WTC11 (cell line): Measurements from ENCODE around the gene CDCA4. TPM values are rescaled to one million over a fixed set of nuclear protein-coding genes. Genes with fewer than 3 reads are reported as not detected.

Experiments used
- ATAC-seq: fragments of 200-7000 bp; cut with Tn5 transposase; 2 replicates; pipeline ENCODE4 v1.10.0; 2021; ENCODE audit warnings: mild to moderate bottlenecking, moderate library complexity
- CTCF ChIA-PET: fragments of 300-600 bp; sonication (Branson Sonifier 250); formaldehyde crosslinking; loops from one replicate; lab custom pipeline; 2021; ENCODE audit warnings: antibody characterized with exemption; lab: Charles Lee
- POLR2A ChIA-PET: fragments of 350-600 bp; sonication (Branson Sonifier 250); formaldehyde crosslinking; loops from one replicate; lab custom pipeline; 2021; ENCODE audit warnings: antibody characterized with exemption; lab: Charles Lee
- DNase-seq: peaks from one replicate; pipeline ENCODE4 v3.0.0; 2021; ENCODE audit warnings: low spot score
- H3K27ac Mint-ChIP-seq: 2 replicates; pipeline ENCODE4 v1.8.0; 2021; ENCODE audit warnings: mixed read lengths
- H3K27me3 Mint-ChIP-seq: 2 replicates; pipeline ENCODE4 v1.8.0; 2021; ENCODE audit warnings: low read depth, mild to moderate bottlenecking, moderate library complexity, mixed read lengths
- H3K36me3 Mint-ChIP-seq: 2 replicates; pipeline ENCODE4 v1.8.0; 2021; ENCODE audit warnings: mixed read lengths
- H3K4me1 Mint-ChIP-seq: 2 replicates; pipeline ENCODE4 v1.8.0; 2022; ENCODE audit warnings: mixed read lengths
- H3K4me3 Mint-ChIP-seq: 2 replicates; pipeline ENCODE4 v1.8.0; 2021; ENCODE audit warnings: mild to moderate bottlenecking, moderate library complexity, mixed read lengths
- H3K9me3 Mint-ChIP-seq: 2 replicates; pipeline ENCODE4 v1.8.0; 2021; ENCODE audit warnings: mixed read lengths
- AFF4 ChIP-seq: sonication (generic); formaldehyde crosslinking; IDR thresholded peaks from 2 replicates; pipeline ENCODE4 v1.8.1; 2023; ENCODE audit warnings: mild to moderate bottlenecking, missing genetic modification reagents, borderline replicate concordance
- CREB1 ChIP-seq: sonication (generic); formaldehyde crosslinking; IDR thresholded peaks from 2 replicates; pipeline ENCODE4 v1.8.0; 2023; ENCODE audit warnings: mild to moderate bottlenecking, missing genetic modification reagents
- CREM ChIP-seq: sonication (generic); formaldehyde crosslinking; IDR thresholded peaks from 2 replicates; pipeline ENCODE4 v1.8.1; 2022; ENCODE audit warnings: mild to moderate bottlenecking, missing genetic modification reagents, moderate library complexity
- E2F1 ChIP-seq: sonication (generic); formaldehyde crosslinking; IDR thresholded peaks from 2 replicates; pipeline ENCODE4 v1.8.0; 2022; ENCODE audit warnings: mild to moderate bottlenecking, missing genetic modification reagents
- FOXJ3 ChIP-seq: sonication (generic); formaldehyde crosslinking; IDR thresholded peaks from 2 replicates; pipeline ENCODE4 v1.9.0; 2021; ENCODE audit warnings: missing genetic modification reagents, mild to moderate bottlenecking, borderline replicate concordance
- MXD4 ChIP-seq: fragments of 250-450 bp; sonication (Bioruptor Pico); IDR thresholded peaks from 2 replicates; pipeline ENCODE4 v1.8.0; 2021; ENCODE audit warnings: mild to moderate bottlenecking, moderate library complexity, borderline replicate concordance
- OVOL2 ChIP-seq: fragments of 250-450 bp; sonication (Bioruptor Pico); IDR thresholded peaks from 2 replicates; pipeline ENCODE4 v1.9.0; 2021; ENCODE audit warnings: mild to moderate bottlenecking, borderline replicate concordance
- RORB ChIP-seq: fragments of 250-450 bp; sonication (Bioruptor Pico); IDR thresholded peaks from 2 replicates; pipeline ENCODE4 v1.9.0; 2021; ENCODE audit warnings: mild to moderate bottlenecking
- SMAD4 ChIP-seq: sonication (generic); formaldehyde crosslinking; IDR thresholded peaks from 2 replicates; pipeline ENCODE4 v1.8.0; 2022; ENCODE audit warnings: mild to moderate bottlenecking, missing genetic modification reagents
- STAT6 ChIP-seq: sonication (generic); formaldehyde crosslinking; conservative IDR thresholded peaks from 2 replicates; pipeline ENCODE4 v1.8.1; 2023; ENCODE audit warnings: mild to moderate bottlenecking, low read depth, missing genetic modification reagents, moderate library complexity
- ZNF425 ChIP-seq: fragments of 250-450 bp; sonication (Bioruptor Pico); conservative IDR thresholded peaks from 2 replicates; pipeline ENCODE4 v1.9.0; 2021; ENCODE audit warnings: mild to moderate bottlenecking
- total RNA-seq: library from RNA; stranded (reverse); gene quantifications from 3 replicates; pipeline ENCODE4 v1.2.3, GENCODE V29; 2021
- TF ChIP-seq, protein P1 (sequence below): sonication (generic); formaldehyde crosslinking; IDR thresholded peaks from 2 replicates; pipeline ENCODE4 v1.8.0; 2022; ENCODE audit warnings: mild to moderate bottlenecking, missing genetic modification reagents

The CDCA4 gene
- total RNA-seq, 1 experiment from 2014 or later: 63.3 TPM

- TF ChIP-seq E2F1 (CRISPR knock-in tag): no peak
These were observed 22.8 kb upstream of the CDCA4 start (continued) for GRCh38 chr14:105043641-105044040.

DNA sequence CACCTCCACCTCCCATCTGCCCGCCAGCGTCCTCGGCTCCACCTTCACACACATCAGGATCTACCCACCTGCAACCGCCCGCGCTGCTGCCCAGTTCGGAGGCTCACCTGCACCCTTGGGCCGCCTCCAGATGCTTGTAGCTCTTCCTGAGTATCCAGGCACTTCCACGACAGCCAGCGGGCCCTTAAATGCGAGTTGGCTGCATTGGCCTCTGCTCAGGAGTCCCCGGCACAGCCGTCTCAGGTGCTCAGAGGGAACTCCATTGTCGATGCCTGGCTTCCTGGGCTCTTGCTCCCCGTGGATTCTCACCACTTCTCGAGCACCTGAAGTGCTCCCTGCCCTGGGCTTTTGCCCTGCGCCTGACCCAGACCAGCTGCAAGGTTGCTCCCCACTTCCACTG lies 21.9 kb upstream of the CDCA4 start:
- DNase-seq (no peak), ATAC-seq (no peak)
- Mint-ChIP-seq H3K4me1 (peaks cover 4% of the 10 kb centered on the region; the same call in 1 of the 2 replicates), H3K27me3 (peaks cover 20% of the 10 kb centered on the region), H3K9me3 (no peaks in the 10 kb centered on the region), H3K4me3 (no peak overlapping the region), H3K27ac (no peak overlapping the region), H3K36me3 (no peaks in the 10 kb centered on the region)
- CTCF ChIA-PET: interaction anchor here (1.3 to 5.1 kb wide), 4 partner anchors 16 to 74 kb away, joined by 4 to 39 read pairs (median 5); no protein-coding TSS in a partner anchor
- POLR2A ChIA-PET: no interaction called here
- no peak for TF ChIP-seq RORB (CRISPR knock-in tag)
- TF ChIP-seq FOXJ3 (CRISPR knock-in tag): no peak
- no peak for TF ChIP-seq ZNF425 (CRISPR knock-in tag)
- no peak for TF ChIP-seq CREB1
- TF ChIP-seq STAT6: no peak
- TF ChIP-seq, protein P1, sequence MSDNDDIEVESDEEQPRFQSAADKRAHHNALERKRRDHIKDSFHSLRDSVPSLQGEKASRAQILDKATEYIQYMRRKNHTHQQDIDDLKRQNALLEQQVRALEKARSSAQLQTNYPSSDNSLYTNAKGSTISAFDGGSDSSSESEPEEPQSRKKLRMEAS (CRISPR knock-in tag): no peak
- no peak for TF ChIP-seq CREM (CRISPR knock-in tag)
- no peak for TF ChIP-seq MXD4 (CRISPR knock-in tag)
- no peak for TF ChIP-seq SMAD4 (CRISPR knock-in tag)
- TF ChIP-seq OVOL2 (CRISPR knock-in tag): no peak
- TF ChIP-seq AFF4: no peak
